HCT116 (cell line): ENCODE data around the gene BBC3. TPM values are rescaled to one million over a fixed set of nuclear protein-coding genes. Genes with fewer than 3 reads are reported as not detected.

Experiments
- ATAC-seq: fragments of 200-7000 bp; cut with Tn5 transposase; 2 replicates; pipeline ENCODE4 v1.9.1; 2020; ENCODE audit warnings: mild to moderate bottlenecking, moderate library complexity
- BruUV-seq: library from RNA; stranded (reverse); fragments of 400-500 nt; replicated peaks from 2 replicates; lab custom pipeline; 2021; lab: Mats Ljungman, UMichigan
- CTCF ChIA-PET: fragments of 300-600 bp; sonication (Branson Sonifier 250); formaldehyde crosslinking; loops from one replicate; lab custom pipeline; 2021; ENCODE audit warnings: antibody characterized with exemption; lab: Charles Lee
- POLR2A ChIA-PET: fragments of 300-600, 350-600 bp; sonication (Branson Sonifier 250); formaldehyde crosslinking; loops from one replicate; lab custom pipeline; 2021; ENCODE audit warnings: antibody characterized with exemption; lab: Charles Lee
- RAD21 ChIA-PET, 2 experiments: fragments of 300-600 bp; sonication (Branson Sonifier 250); formaldehyde crosslinking; loops; one replicate each; lab custom pipeline; 2023; ENCODE audit warnings: low total read pairs in 2 of 2; ENCODE audit not compliant: uncharacterized antibody in 2 of 2, unreplicated experiment in 2 of 2, low non-redundant PET in 1 of 2; lab: Charles Lee
- DNase-seq: peaks from one replicate; pipeline ENCODE4 v3.0.0-alpha.2; 2010; ENCODE audit warnings: low read depth, low spot score
- H2AFZ ChIP-seq: fragments of 200-600 bp; shearing (Covaris generic), sonication (generic); 2 replicates; pipeline ENCODE4 v1.6.1; 2017; ENCODE audit warnings: low read depth, mixed run types, mixed read lengths, antibody characterized with exemption, low read length; ENCODE audit not compliant: poor library complexity, severe bottlenecking
- H3K27ac ChIP-seq: 2 replicates; pipeline ENCODE4 v1.5.1; 2012; ENCODE audit warnings: low read depth, low read length
- H3K27me3 ChIP-seq: fragments of 200-600 bp; sonication (generic); 2 replicates; pipeline ENCODE4 v1.6.1; 2016; ENCODE audit warnings: mixed run types, low read length, mixed read lengths; ENCODE audit not compliant: insufficient read depth
- H3K36me3 ChIP-seq, 2 experiments: fragments of 200-500 bp in 1 of 2; fragments of 200-600 bp in 1 of 2; sonication (Bioruptor generic) in 1 of 2; sonication (generic) in 1 of 2; 2 replicates each; pipeline versions ENCODE4 v1.5.1 to v1.6.1; 2014 to 2016; ENCODE audit warnings: low read length in 2 of 2, inconsistent platforms in 1 of 2, mixed read lengths in 1 of 2, mixed run types in 1 of 2; ENCODE audit not compliant: insufficient read depth in 2 of 2, control insufficient read depth in 1 of 2
- H3K4me1 ChIP-seq, 2 experiments: fragments of 200-600 bp in 1 of 2; sonication (generic) in 1 of 2; 2 replicates each; pipeline versions ENCODE4 v1.5.1 to v1.6.1; 2012 to 2017; ENCODE audit warnings: low read length in 2 of 2, inconsistent platforms in 1 of 2, mild to moderate bottlenecking in 1 of 2, mixed read lengths in 1 of 2, mixed run types in 1 of 2, moderate library complexity in 1 of 2; ENCODE audit not compliant: insufficient read depth in 2 of 2, control insufficient read depth in 1 of 2
- H3K4me2 ChIP-seq: fragments of 200-600 bp; sonication (generic); 2 replicates; pipeline ENCODE4 v1.6.1; 2017; ENCODE audit warnings: mixed run types, low read length, mixed read lengths
- H3K4me3 ChIP-seq, 2 experiments: fragments of 200-600 bp in 1 of 2; sonication (generic) in 1 of 2; replicated peaks in 1 of 2; 2 replicates each; pipeline ENCODE4 v1.5.1; 2011 to 2016; ENCODE audit warnings: low read length in 2 of 2, control low read depth in 1 of 2, low read depth in 1 of 2, mild to moderate bottlenecking in 1 of 2, mixed read lengths in 1 of 2, mixed run types in 1 of 2
- H3K79me2 ChIP-seq: fragments of 200-600 bp; sonication (generic); 2 replicates; pipeline ENCODE4 v1.6.1; 2017; ENCODE audit warnings: mild to moderate bottlenecking, mixed run types, low read length, moderate library complexity, mixed read lengths; ENCODE audit not compliant: insufficient read depth
- H3K9ac ChIP-seq: fragments of 200-600 bp; sonication (generic); 2 replicates; pipeline ENCODE4 v1.6.1; 2016; ENCODE audit warnings: low read length, mixed read lengths
- H3K9me2 ChIP-seq: fragments of 200-600 bp; sonication (generic), shearing (Covaris generic); 2 replicates; pipeline ENCODE4 v1.6.1; 2017; ENCODE audit warnings: mixed run types, mild to moderate bottlenecking, moderate library complexity; ENCODE audit not compliant: insufficient read depth
- H3K9me3 ChIP-seq, 2 experiments: fragments of 200-500 bp in 1 of 2; fragments of 200-600 bp in 1 of 2; sonication (Bioruptor generic) in 1 of 2; sonication (generic) in 1 of 2; 2 replicates each; pipeline ENCODE4 v1.6.1; 2014 to 2017; ENCODE audit warnings: low read length in 2 of 2, mixed read lengths in 2 of 2, inconsistent platforms in 1 of 2, low read depth in 1 of 2, mild to moderate bottlenecking in 1 of 2, mixed run types in 1 of 2, moderate library complexity in 1 of 2; ENCODE audit not compliant: control insufficient read depth in 1 of 2, insufficient read depth in 1 of 2
- H4K20me1 ChIP-seq: fragments of 200-600 bp; sonication (generic), shearing (Covaris generic); 2 replicates; pipeline ENCODE4 v1.6.1; 2017; ENCODE audit warnings: mixed run types, mild to moderate bottlenecking, moderate library complexity; ENCODE audit not compliant: insufficient read depth
- CBX3 ChIP-seq: IDR thresholded peaks from 2 replicates; pipeline ENCODE4 v1.6.1; 2012; ENCODE audit warnings: low read depth
- EZH2phosphoT487 ChIP-seq: fragments of 200-600 bp; IDR thresholded peaks from 2 replicates; pipeline ENCODE4 v1.6.1; 2018; ENCODE audit warnings: antibody characterized with exemption, borderline replicate concordance
- JUND ChIP-seq: IDR thresholded peaks from 2 replicates; pipeline ENCODE4 v1.6.1; 2012
- SIN3A ChIP-seq: IDR thresholded peaks from 2 replicates; pipeline ENCODE4 v1.6.1; 2012; ENCODE audit warnings: low read depth
- SRF ChIP-seq: IDR thresholded peaks from 2 replicates; pipeline ENCODE4 v1.6.1; 2012; ENCODE audit warnings: low read depth
- ZFX ChIP-seq: fragments of 450-650 bp; IDR thresholded peaks from 2 replicates; pipeline ENCODE4 v1.6.1; 2017
- intact Hi-C: fragments of 100-400 bp; cut with micrococcal nuclease; formaldehyde crosslinking; loops from 2 replicates; pipeline ENCODE4 v1.10.0; 2022
- total RNA-seq: library from RNA; stranded (reverse); gene quantifications from one replicate; pipeline ENCODE4 v1.2.1, GENCODE V29; 2021; ENCODE audit not compliant: unreplicated experiment
- TF ChIP-seq, protein P1 (sequence below): IDR thresholded peaks from 2 replicates; pipeline ENCODE4 v1.6.1; 2012
- TF ChIP-seq, protein P2 (sequence below), 3 experiments: fragments of 200-600 bp in 1 of 3; sonication (generic) in 1 of 3; IDR thresholded peaks in 2 of 3; conservative IDR thresholded peaks in 1 of 3; 2 replicates each; pipeline ENCODE4 v1.5.1; 2012 to 2017; ENCODE audit warnings: low read depth in 2 of 3, low read length in 2 of 3, antibody characterized with exemption in 1 of 3, borderline replicate concordance in 1 of 3, control low read depth in 1 of 3, mild to moderate bottlenecking in 1 of 3, mixed read lengths in 1 of 3, mixed run types in 1 of 3, moderate library complexity in 1 of 3; ENCODE audit not compliant: insufficient read depth in 1 of 3
- TF ChIP-seq, protein P3 (sequence below): IDR thresholded peaks from 2 replicates; pipeline ENCODE4 v1.6.1; 2012; ENCODE audit warnings: low read depth

The BBC3 gene
- total RNA-seq, 1 experiment from 2014 or later: 45.0 TPM

DNA sequence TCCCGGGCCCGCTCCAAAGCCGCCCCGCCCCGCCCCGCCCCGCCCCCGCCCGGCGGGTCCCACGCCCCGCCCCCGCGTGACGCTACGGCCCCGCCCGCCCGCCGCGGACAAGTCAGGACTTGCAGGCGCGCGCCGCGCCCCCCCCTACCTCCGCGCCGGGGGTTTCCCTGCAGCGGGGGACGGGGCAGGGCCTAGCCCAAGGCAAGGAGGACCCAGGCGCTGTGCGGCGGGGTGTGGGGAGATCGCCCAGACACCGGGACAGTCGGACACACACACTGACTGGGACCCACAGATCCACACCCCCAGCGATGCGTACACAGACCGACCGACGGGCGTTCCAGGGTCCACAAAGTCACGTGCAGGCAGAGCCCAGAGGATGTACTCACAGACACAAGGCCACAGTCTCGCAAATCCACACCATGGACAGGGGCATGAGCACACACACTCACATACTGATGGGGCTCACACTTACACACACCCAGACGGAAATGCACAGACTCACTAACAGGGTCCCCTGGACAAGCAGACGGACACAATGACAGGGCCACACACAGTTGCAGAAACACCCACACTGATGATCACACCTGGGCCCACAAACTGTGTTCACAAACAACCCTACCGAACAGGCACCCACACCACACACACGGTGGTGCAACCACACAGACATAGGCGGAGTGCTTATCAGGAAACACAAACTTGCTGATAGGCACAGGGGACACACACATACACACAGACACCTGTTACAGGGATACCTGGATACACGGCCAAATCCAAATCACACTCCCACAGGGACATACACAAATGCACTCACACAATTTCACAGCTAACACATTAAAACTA is 436 bp upstream of the BBC3 start (continued):
- TF ChIP-seq SRF (no peak), JUND (no peak), CBX3 (no peak), EZH2phosphoT487 (no peak), ZFX (no peak)

DNA sequence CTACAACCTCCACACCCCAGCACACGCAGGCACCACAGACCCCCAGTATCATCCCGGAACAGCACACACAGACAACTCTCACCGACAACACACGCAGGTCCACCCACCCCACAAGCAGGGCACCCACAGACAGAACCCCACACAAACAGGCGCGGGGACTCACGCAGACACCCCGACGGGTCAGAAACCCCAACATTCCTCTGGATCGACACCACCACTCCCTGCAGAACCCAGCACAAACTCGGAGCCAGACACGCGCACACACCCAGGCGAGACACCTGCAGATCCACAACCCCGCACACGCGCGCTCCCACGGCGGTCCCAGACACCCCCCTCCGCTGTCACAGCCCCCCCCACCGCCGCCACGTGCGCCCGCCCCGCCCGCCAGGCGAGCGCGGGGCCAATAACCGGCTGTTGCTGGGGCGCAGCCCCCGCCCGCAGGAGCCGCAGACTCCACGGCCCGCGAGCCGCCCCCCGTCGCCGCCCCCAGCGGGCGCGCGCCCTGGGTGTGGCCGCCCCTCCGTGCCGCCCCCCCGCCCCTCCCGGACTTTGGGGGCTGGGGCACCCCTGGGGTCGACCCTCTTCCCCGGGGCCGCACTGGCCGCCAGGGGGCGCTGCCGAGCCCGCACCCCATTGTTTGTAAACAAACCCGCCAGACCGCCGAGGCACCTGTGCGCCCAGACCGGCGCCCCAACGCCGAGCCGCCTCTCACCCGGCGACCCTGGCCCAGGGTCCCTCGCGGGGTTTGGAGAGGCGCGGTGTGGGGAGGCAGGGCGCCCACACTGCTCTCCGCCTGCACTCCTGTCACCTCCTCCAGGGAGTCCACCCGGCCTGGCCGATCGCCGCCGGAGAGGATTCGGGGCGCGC is 712 bp downstream of the BBC3 start:
- DNase-seq (no peak), ATAC-seq (peak; percentile 2; the same call in 1 of the 2 replicates)
- H3K9me3 ChIP-seq: no peaks in the 10 kb centered on the region
- H3K27ac ChIP-seq: peak overlapping the region; percentile 97; the same call in 1 of the 2 replicates
- peak overlapping the region; percentile 76 to 78 for H3K4me3 ChIP-seq
- no peaks in the 10 kb centered on the region for H3K9me2 ChIP-seq
- no TSS peak for BruUV-seq
- H3K36me3 ChIP-seq: no peaks in the 10 kb centered on the region
- peak overlapping the region; percentile 87 for H3K9ac ChIP-seq
- no peak overlapping the region for H2AFZ ChIP-seq
- H3K79me2 ChIP-seq: peaks cover 22% of the 10 kb centered on the region
- TF ChIP-seq, protein P1, sequence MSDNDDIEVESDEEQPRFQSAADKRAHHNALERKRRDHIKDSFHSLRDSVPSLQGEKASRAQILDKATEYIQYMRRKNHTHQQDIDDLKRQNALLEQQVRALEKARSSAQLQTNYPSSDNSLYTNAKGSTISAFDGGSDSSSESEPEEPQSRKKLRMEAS: peak; percentile 76
- peak; percentile 57; the same call in 1 of the 2 replicates for TF ChIP-seq SIN3A
- TF ChIP-seq, protein P2, sequence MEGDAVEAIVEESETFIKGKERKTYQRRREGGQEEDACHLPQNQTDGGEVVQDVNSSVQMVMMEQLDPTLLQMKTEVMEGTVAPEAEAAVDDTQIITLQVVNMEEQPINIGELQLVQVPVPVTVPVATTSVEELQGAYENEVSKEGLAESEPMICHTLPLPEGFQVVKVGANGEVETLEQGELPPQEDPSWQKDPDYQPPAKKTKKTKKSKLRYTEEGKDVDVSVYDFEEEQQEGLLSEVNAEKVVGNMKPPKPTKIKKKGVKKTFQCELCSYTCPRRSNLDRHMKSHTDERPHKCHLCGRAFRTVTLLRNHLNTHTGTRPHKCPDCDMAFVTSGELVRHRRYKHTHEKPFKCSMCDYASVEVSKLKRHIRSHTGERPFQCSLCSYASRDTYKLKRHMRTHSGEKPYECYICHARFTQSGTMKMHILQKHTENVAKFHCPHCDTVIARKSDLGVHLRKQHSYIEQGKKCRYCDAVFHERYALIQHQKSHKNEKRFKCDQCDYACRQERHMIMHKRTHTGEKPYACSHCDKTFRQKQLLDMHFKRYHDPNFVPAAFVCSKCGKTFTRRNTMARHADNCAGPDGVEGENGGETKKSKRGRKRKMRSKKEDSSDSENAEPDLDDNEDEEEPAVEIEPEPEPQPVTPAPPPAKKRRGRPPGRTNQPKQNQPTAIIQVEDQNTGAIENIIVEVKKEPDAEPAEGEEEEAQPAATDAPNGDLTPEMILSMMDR (IDR thresholded peaks at IDR 0.05 in 2 of 3, conservative IDR thresholded peaks at IDR 0.05 in 1 of 3; ENCODE audit: borderline replicate concordance in 1 of 3, insufficient read depth in 1 of 3, low read depth in 2 of 3, low read length in 2 of 3): peak in 2 of 3 experiments; percentile 66 to 75; a peak in 4 of 6 replicates
- TF ChIP-seq, protein P3, sequence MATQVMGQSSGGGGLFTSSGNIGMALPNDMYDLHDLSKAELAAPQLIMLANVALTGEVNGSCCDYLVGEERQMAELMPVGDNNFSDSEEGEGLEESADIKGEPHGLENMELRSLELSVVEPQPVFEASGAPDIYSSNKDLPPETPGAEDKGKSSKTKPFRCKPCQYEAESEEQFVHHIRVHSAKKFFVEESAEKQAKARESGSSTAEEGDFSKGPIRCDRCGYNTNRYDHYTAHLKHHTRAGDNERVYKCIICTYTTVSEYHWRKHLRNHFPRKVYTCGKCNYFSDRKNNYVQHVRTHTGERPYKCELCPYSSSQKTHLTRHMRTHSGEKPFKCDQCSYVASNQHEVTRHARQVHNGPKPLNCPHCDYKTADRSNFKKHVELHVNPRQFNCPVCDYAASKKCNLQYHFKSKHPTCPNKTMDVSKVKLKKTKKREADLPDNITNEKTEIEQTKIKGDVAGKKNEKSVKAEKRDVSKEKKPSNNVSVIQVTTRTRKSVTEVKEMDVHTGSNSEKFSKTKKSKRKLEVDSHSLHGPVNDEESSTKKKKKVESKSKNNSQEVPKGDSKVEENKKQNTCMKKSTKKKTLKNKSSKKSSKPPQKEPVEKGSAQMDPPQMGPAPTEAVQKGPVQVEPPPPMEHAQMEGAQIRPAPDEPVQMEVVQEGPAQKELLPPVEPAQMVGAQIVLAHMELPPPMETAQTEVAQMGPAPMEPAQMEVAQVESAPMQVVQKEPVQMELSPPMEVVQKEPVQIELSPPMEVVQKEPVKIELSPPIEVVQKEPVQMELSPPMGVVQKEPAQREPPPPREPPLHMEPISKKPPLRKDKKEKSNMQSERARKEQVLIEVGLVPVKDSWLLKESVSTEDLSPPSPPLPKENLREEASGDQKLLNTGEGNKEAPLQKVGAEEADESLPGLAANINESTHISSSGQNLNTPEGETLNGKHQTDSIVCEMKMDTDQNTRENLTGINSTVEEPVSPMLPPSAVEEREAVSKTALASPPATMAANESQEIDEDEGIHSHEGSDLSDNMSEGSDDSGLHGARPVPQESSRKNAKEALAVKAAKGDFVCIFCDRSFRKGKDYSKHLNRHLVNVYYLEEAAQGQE: no peak
- peaks cover 33 to 72% of the 10 kb centered on the region in 2 experiments for H3K4me1 ChIP-seq
- peak overlapping the region; percentile 100 for H3K4me2 ChIP-seq
- RAD21 ChIA-PET: no interaction called here
- no peaks in the 10 kb centered on the region for H3K27me3 ChIP-seq
- intact Hi-C loops: no loop called here
- CTCF ChIA-PET: no interaction called here
- POLR2A ChIA-PET: interaction anchor here (1.1 kb wide), 1 partner anchor 14 kb away, joined by 3 read pairs; no protein-coding TSS in a partner anchor
- H4K20me1 ChIP-seq: no peaks in the 10 kb centered on the region
